T-helper 2 cell treated with Interferon-gamma antibody and Interleukin-4, amounts not matched to agents 5 μg/mL and 100 μg/mL, for 36 hours (primary cell): ENCODE data around the gene RNF225.
"Not testable (repeated sequence)": the region's sequence is repeated elsewhere in the genome, so short reads cannot be mapped to it uniquely, and the experiment has no call there.

Experiments used
- DNase-seq: peaks from one replicate; pipeline ENCODE4 v3.0.0; 2021; ENCODE audit warnings: low spot score
- H3K27ac Mint-ChIP-seq: one replicate; pipeline ENCODE4 v1.8.0; 2021; ENCODE audit warnings: mild to moderate bottlenecking, mixed read lengths
- H3K27me3 Mint-ChIP-seq: one replicate; pipeline ENCODE4 v1.8.0; 2021; ENCODE audit warnings: low read depth, mixed read lengths
- H3K36me3 Mint-ChIP-seq: one replicate; pipeline ENCODE4 v1.8.0; 2021; ENCODE audit warnings: low read depth, mixed read lengths
- H3K4me1 Mint-ChIP-seq: one replicate; pipeline ENCODE4 v1.8.0; 2021; ENCODE audit warnings: low read depth, mixed read lengths
- H3K4me3 Mint-ChIP-seq: one replicate; pipeline ENCODE4 v1.8.0; 2022; ENCODE audit warnings: mild to moderate bottlenecking, moderate library complexity, mixed read lengths
- H3K9me3 Mint-ChIP-seq: one replicate; pipeline ENCODE4 v1.8.0; 2021; ENCODE audit warnings: mixed read lengths

The RNF225 gene

DNA sequence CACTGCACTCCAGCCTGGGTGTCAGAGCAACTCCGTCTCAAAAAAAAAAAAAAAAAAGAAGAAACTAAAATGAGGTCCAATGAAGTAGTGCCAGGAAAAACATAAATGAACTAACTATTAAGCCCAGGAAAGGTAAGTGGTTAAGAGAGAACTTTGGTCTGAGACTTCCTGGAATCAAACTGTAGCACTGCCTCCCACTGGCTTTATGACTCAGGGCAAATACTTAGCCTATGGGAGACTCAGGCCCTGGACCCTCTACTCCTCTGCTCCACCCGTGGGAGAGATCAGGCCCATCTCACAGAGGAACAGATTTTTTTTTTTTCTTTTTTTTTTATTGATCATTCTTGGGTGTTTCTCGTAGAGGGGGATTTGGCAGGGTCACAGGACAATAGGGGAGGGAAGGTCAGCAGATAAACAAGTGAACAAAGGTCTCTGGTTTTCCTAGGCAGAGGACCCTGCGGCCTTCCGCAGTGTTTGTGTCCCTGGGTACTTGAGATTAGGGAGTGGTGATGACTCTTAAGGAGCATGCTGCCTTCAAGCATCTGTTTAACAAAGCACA is 8.5 kb downstream of the RNF225 start:
- DNase-seq, H3K27ac Mint-ChIP-seq, H3K27me3 Mint-ChIP-seq, H3K36me3 Mint-ChIP-seq, H3K9me3 Mint-ChIP-seq, H3K4me3 Mint-ChIP-seq: not testable (repeated sequence)
- H3K4me1 Mint-ChIP-seq = peaks cover 24% of the 10 kb centered on the region

DNA sequence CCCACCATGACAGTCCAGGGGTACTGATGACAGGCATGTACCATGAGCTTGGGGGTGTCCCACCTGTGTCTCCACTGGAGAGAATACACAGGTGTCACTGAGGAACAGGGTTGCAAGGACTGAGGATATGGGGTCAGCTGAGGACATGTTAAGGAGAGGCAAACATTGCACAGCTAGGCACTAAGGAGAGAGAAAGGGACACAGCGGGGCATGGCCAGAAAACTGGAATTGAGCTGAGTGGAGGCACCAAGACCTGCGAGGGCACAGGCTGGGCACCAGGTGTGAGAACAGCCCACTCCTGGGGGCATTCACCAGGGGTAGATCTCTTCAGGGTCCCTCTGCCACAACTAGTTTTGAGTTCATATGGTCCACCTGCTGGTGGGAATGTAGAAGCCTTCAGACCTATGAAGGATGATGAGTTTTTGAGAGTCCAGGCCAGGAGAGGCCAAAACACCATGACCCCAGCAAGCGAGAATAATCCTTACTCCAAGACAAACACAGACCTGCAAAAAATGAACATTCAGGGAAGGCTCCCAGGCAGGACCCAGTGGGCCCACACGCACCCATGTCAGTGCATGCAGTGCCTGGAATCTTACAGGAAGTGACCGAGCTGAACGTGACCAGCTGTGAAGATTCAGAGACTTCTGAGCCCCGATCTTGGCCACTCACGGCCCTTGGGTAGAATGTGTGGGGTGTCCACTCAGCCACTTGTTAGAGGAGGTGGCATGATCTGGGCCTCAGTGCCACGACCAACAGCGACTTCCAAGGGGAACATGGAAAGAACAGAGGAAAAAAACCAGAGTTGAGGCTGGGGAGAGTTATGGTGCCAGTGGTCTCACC is 11.6 kb downstream of the RNF225 start:
- peak overlapping the region; percentile 80 for H3K27ac Mint-ChIP-seq
- no peaks in the 10 kb centered on the region for H3K9me3 Mint-ChIP-seq
- H3K4me3 Mint-ChIP-seq = peak overlapping the region; percentile 95
- H3K36me3 Mint-ChIP-seq = peaks cover 2% of the 10 kb centered on the region
- peaks cover 23% of the 10 kb centered on the region for H3K4me1 Mint-ChIP-seq
- H3K27me3 Mint-ChIP-seq = no peaks in the 10 kb centered on the region
- no peak for DNase-seq

DNA sequence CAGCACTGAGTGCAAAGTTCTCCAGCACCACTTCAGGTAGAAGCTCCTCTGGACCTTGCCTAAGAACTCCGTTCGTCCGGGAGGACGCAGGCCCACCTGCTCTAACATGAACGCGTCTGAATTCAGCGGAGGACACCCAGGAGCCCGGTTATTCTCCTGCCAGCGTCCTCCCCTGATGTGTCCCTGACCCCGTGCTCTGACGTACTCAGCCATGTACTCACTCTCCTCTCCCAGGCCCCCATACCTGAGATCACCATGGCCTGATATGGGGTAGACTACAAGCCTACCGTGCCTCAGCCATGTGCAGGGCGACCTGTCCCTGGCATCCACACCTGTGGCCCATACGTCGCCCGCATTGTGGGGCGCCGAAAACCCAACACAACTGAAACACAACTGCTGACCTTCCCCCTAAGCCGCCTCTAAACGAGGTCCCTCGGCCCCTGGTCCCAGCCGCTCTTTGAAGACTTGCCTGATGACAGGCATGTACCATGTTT is 12.2 kb downstream of the RNF225 start:
- no peak for DNase-seq
- Mint-ChIP-seq H3K9me3 (no peaks in the 10 kb centered on the region), H3K4me3 (peak overlapping the region; percentile 95), H3K27me3 (no peaks in the 10 kb centered on the region), H3K4me1 (peaks cover 21% of the 10 kb centered on the region), H3K36me3 (peaks cover 3% of the 10 kb centered on the region), H3K27ac (peak overlapping the region; percentile 65)

DNA sequence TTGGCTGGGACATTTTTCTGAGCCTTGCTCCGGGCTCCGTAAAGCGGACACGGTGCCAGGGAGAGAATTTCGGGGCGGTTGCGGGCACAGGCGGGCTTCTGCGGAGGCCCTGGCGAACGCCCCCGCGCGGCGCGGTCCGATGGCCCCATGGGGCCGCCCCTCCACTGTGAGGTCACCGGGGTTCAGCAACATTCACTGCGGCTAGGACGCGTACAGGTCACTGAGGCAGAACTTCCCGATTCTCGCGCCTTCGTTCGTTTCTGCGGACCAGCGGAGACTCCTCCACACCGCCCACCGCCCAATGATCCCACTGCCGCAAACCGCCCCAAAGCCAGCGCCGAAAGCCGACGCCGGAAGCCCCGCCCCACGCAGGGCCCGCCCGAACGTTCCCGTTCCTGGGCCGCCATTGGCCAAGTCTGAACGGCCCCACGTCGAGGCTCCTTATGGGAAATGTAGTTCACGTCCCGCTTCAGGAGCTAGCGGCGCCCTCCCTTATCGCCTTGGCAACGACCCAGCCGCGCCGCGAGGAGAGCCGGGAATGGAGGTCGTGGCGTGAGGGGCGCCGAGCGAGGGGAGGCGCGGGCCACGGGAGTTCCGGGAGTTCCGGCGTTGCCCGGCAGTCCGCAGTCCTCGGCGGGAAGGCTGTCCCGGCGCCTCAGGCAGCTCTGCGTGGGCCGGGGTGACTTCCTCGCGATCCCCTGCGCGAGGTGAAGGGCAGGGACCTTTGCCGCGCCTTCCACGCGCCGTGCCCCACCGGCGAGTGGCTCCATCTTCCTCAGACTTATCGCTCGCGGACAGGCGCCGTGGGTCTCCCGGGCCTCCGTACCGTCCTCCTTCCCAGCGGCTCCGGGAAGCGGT is 12.9 kb downstream of the RNF225 start, which contains the start of gene ZNF584:
ZNF584 (plus strand) TSS at position 498 of the 858 bp plus-strand sequence. CDS start 499 bp downstream, outside the sequence.
- no peaks in the 10 kb centered on the region for H3K27me3 Mint-ChIP-seq
- peak within 1 kb of the TSS; percentile 92 for H3K27ac Mint-ChIP-seq
- DNase-seq = peak; percentile 91
- peak within 1 kb of the TSS; percentile 95 for H3K4me3 Mint-ChIP-seq
- H3K36me3 Mint-ChIP-seq = peaks cover 5% of the 10 kb centered on the region
- no peaks in the 10 kb centered on the region for H3K9me3 Mint-ChIP-seq
- H3K4me1 Mint-ChIP-seq = peaks cover 21% of the 10 kb centered on the region

DNA sequence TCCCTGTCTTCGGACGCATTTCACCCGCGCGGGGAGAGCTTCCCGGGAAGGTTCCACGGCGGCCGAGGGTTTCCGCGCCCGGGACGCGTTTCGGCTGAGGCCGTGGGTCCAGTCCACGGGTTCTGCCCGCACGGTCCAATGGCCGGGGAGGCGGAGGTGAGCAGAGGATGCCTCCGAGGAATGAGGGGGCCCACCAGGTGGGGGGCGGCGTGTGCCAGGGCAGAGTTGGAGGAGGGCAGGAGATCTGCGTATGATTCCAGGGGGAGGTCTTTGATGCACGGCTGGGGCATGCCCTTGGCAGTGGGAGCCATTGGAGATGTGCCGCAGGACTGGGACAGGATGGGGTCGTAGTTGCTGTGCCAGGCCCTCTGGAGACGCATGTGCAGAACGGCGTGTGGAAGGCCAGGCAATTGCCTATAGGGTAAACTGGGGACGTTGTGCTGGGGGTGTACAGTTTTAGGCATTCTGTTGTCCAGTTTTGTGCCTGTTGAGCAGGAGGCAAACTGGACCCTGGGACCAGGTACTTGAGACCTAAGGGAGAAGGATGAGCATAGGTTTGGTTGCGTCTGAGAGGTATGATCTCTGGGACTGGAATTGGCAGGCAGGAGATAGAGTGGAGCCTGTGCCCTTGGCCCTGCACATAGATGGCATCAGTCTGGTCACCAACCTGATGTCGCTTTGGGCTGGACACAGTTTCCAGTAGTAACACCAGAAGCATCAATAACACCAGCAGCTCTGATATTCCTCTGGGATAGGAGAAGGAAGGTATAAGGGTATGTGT is 13.7 kb downstream of the RNF225 start:
- Mint-ChIP-seq H3K4me1 (peaks cover 21% of the 10 kb centered on the region), H3K9me3 (no peaks in the 10 kb centered on the region), H3K4me3 (peak overlapping the region; percentile 95), H3K36me3 (peaks cover 5% of the 10 kb centered on the region), H3K27ac (peak overlapping the region; percentile 26), H3K27me3 (no peaks in the 10 kb centered on the region)
- DNase-seq = no peak

DNA sequence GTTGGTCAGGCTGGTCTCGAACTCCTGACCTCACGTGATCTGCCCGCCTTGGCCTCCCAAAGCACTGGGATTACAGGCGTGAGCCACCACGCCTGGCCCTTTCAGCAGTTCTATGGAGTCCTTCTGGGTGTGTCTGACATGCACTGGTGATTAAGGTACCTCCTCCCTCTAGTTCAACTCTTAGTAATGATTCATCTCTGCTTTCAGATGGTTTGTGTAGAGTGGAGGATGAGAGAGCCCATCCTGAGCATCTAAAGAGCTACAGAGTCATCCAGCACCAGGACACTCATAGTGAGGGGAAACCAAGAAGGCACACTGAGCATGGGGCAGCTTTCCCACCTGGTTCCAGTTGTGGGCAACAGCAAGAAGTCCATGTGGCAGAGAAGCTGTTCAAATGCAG is 21.1 kb downstream of the RNF225 start:
- no peak overlapping the region for H3K27ac Mint-ChIP-seq
- H3K4me1 Mint-ChIP-seq = no peaks in the 10 kb centered on the region
- H3K9me3 Mint-ChIP-seq = peaks cover 25% of the 10 kb centered on the region
- no peak overlapping the region for H3K4me3 Mint-ChIP-seq
- H3K27me3 Mint-ChIP-seq = no peaks in the 10 kb centered on the region
- peaks cover 39% of the 10 kb centered on the region for H3K36me3 Mint-ChIP-seq
- DNase-seq = no peak

DNA sequence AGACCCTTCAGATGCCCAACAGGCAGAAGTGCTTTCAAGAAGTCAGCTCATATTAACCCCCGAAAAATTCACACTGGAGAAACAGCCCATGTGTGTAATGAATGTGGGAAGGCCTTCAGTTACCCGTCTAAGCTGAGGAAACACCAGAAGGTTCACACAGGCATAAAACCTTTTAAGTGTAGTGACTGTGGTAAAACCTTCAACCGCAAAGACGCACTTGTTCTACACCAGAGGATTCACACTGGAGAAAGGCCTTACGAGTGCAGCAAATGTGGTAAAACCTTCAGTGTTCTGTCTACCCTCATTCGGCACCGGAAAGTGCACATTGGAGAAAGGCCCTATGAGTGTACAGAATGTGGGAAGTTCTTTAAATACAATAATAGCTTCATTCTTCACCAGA is 21.6 kb downstream of the RNF225 start:
- peaks cover 28% of the 10 kb centered on the region for H3K9me3 Mint-ChIP-seq
- no peaks in the 10 kb centered on the region for H3K27me3 Mint-ChIP-seq
- no peaks in the 10 kb centered on the region for H3K4me1 Mint-ChIP-seq
- H3K4me3 Mint-ChIP-seq = no peak overlapping the region
- no peak for DNase-seq
- H3K36me3 Mint-ChIP-seq = peaks cover 41% of the 10 kb centered on the region
- H3K27ac Mint-ChIP-seq = no peak overlapping the region

DNA sequence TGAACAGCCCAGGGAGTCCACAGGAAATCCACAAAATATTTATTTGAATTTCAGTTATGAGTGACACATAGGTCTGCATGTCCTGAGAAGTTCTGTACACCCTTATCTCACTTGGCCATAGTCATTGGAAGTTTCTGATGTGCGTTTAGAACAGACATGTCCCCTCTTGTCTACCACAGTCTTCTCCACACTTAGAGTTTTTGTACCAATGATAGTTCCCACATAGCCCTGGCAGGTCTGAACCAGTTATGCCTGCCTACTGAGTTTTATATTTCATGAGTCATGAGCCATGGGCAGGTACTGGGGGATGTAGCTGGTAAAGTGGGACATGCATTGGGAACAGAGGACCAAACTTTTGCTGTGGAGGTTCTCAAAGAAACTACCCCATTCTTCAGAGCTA is 33.2 kb downstream of the RNF225 start:
- no peak overlapping the region for H3K27ac Mint-ChIP-seq
- no peak overlapping the region for H3K4me3 Mint-ChIP-seq
- H3K27me3 Mint-ChIP-seq = no peaks in the 10 kb centered on the region
- DNase-seq = no peak
- H3K4me1 Mint-ChIP-seq = no peaks in the 10 kb centered on the region
- peaks cover 19% of the 10 kb centered on the region for H3K36me3 Mint-ChIP-seq
- H3K9me3 Mint-ChIP-seq = peaks cover 81% of the 10 kb centered on the region

DNA sequence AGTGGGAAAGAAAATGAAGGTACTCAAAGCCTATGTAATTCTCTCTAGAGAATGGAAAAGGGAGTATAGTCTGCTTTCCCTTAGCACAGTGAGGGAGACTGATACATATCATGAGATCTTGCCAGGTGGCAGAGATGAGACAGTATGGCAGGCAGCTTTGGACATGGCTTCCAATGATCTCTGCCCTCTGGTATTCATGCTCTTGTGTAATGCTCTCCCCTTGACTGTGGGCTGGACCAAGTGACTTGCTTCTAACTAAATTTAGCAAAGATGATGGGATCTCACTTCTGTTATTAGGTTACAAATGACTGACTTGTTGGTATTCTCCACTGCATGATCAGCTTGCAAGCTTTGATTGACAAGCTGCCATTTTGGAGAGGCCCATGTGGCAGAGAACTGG is 34.3 kb downstream of the RNF225 start:
- H3K9me3 Mint-ChIP-seq = peaks cover 83% of the 10 kb centered on the region
- peaks cover 28% of the 10 kb centered on the region for H3K36me3 Mint-ChIP-seq
- no peak overlapping the region for H3K4me3 Mint-ChIP-seq
- no peaks in the 10 kb centered on the region for H3K4me1 Mint-ChIP-seq
- H3K27ac Mint-ChIP-seq = no peak overlapping the region
- no peak for DNase-seq
- H3K27me3 Mint-ChIP-seq = no peaks in the 10 kb centered on the region

DNA sequence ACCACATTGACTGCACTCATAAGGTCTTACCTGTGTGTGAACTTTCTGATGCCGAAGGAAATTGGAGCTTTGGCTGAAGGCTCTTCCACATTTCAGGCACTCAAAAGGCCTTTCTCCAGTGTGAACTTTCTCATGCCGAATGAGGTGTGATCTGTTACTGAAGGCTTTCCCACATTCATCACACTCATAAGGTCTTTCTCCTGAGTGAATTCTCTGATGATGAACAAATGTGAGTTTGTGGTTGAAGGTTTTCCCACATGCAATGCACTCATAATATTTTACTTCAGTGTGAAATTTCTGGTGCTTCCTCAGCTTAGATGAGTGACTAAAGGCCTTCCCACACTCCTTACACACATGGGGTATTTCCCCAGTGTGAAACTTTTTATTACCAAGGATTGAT is 38.8 kb downstream of the RNF225 start:
- peaks cover 84% of the 10 kb centered on the region for H3K9me3 Mint-ChIP-seq
- DNase-seq = no peak

DNA sequence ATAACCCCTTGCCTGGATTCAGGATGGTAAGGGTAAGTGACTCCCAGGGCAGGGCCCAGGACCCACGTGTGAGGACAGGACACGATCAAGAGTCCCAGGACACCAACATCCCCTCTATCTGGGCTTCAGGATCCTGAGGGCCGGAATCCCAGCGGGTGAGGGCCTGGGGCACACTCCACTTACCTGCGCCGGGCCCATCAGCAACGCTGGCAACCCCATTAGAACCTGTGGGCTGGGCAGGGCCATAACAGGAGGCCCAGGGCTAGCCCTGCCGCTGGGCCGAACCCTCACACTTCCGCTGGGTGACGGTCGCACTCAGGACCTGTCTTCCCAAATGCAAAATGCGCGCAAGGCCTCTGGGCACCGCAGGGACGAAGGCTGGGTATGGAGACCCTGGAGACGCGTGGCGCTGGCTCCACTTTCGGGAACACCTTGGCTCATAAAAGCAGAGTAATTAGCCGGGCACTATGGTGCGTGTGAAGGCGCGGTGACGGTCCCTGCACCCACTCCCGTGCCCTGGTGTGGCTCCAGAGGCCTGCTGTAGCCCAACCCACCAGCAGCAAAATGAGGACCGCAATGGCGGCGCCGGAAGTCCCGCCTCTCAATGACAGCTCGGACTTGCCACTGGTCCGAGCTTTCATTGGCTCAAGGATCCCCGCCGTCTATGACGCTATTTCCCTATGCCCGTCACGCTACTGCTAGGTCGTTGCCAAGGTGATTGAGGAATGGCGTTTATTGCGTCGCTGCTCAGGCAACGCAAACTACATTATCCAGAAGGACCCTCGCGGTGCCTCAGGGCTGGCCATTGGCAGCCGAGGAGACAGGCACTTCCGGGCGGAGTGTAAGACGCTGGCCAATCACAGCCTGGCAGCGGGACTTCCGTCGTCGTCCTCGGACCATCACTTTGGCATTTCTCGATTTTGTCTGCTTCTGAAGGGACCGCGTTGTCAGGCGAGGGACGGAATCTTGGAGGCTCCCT is 44.4 kb downstream of the RNF225 start, which contains the start of gene ZNF132:
ZNF132 (minus strand) TSS at position 578 of the 979 bp plus-strand sequence; CDS start at position 246, 332 bp downstream.
- Mint-ChIP-seq H3K4me3 (peak within 1 kb of the TSS; percentile 95), H3K4me1 (peaks cover 13% of the 10 kb centered on the region), H3K27me3 (no peaks in the 10 kb centered on the region), H3K9me3 (peaks cover 67% of the 10 kb centered on the region), H3K27ac (peak within 1 kb of the TSS; percentile 96), H3K36me3 (peaks cover 44% of the 10 kb centered on the region)
- DNase-seq = peak; percentile 95

More for the DNA sequence above, 38.8 kb downstream of the RNF225 start:
- peaks cover 64% of the 10 kb centered on the region for H3K36me3 Mint-ChIP-seq
- no peak overlapping the region for H3K4me3 Mint-ChIP-seq
- no peak overlapping the region for H3K27ac Mint-ChIP-seq
- H3K4me1 Mint-ChIP-seq = peaks cover 3% of the 10 kb centered on the region
- H3K27me3 Mint-ChIP-seq = no peaks in the 10 kb centered on the region

DNA sequence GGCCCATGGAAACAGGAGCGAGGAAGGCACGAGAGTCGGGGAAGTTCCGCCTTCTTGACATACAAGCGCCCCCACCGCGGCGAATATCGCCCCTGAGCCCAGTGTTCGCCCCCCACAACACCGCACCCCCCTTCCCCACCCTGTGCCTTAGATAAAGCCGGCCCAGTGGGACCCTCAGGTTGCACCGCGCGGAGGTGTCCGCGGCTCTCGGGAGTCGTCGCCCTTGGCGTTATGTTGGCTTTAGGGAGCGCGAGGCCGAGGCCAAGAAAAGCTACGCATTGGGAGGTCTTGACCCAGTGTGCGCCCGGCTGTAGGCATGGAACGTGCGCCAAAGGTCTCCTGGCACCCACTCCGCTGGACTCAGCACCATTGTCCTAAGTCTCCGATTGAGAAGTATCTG is 45.1 kb downstream of the RNF225 start:
- H3K27me3 Mint-ChIP-seq = no peaks in the 10 kb centered on the region
- H3K36me3 Mint-ChIP-seq = peaks cover 38% of the 10 kb centered on the region
- peak overlapping the region; percentile 96 for H3K27ac Mint-ChIP-seq
- no peak for DNase-seq
- peaks cover 13% of the 10 kb centered on the region for H3K4me1 Mint-ChIP-seq
- H3K4me3 Mint-ChIP-seq = peak overlapping the region; percentile 95
- H3K9me3 Mint-ChIP-seq = peaks cover 60% of the 10 kb centered on the region
